HG03432 (cell line): Measurements from ENCODE around the gene HTT.

Experiments
- ATAC-seq: cut with Tn5 transposase; IDR thresholded peaks from one replicate; pipeline ENCODE4 v1.9.1; 2021; ENCODE audit warnings: mild to moderate bottlenecking, moderate library complexity; ENCODE audit not compliant: unreplicated experiment

Gene HTT

DNA sequence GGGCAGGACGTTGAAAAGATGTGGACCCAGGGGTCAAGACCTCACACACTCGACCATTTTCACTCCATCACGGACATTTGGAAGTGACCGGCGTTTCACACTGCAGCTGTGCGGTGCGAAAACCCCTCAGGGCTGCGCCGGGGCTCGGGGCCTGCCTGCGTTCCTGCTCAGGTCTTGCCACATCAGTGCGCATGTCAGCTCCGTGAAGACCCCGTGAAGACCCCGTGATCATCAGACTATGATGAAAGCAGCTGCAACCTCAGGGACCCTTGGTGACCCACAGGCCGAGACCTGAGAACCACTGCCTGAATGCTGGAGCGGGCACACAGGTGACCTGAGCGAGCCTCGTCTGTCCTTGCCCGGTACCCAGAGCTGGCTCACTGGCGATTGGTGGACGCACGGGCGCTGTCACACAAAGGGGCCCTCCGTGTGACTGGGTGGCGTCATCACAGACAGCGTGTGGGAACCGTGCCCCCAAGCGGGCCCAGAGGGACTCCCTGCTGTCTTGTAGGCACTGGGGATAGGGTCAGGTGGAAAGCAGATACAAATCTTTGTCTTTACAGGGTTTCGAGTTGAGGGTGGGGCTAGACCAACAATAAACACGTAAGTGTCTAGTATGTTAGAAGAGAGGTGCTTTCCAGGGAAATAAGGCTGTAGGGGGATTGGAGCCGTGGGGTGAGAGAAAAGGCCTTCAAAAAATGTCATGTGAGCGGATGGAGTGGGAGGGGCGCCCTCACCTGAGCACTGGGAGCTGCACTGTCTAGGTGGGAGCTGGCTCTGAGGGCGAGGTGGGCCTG lies 187.1 kb downstream of the HTT start:
- ATAC-seq = no peak

GRCh38 chr4:3262208-3263052 lies 187.9 kb downstream of the HTT start:
- ATAC-seq = no peak

GRCh38 chr4:3263053-3263875 lies 188.8 kb downstream of the HTT start:
- ATAC-seq = no peak

GRCh38 chr4:3263876-3264193 lies 189.4 kb downstream of the HTT start:
- ATAC-seq = no peak

DNA sequence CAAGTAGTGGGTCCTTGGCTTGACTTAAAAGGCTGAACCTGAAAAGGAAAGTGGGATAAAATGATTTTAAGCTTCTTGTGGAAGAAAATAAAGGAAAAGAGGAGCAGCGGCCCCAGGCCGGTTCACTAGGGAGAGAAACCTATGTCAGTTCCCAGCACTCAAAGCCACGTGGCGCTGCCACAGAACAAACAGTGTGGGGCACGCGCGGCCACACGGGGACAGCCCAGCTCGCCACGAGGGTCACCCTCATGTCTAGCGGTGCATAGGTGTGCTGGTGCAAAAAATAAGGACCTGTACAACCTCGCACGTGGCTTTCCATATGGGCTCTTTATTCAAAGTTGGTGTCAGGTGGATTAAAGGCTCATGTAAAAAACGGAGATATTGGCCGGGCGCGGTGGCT lies 191.6 kb downstream of the HTT start:
- ATAC-seq = no peak

GRCh38 chr4:3267576-3268394 lies 193.3 kb downstream of the HTT start:
- no peak for ATAC-seq

GRCh38 chr4:3268395-3269104 lies 194.1 kb downstream of the HTT start:
- no peak for ATAC-seq

DNA sequence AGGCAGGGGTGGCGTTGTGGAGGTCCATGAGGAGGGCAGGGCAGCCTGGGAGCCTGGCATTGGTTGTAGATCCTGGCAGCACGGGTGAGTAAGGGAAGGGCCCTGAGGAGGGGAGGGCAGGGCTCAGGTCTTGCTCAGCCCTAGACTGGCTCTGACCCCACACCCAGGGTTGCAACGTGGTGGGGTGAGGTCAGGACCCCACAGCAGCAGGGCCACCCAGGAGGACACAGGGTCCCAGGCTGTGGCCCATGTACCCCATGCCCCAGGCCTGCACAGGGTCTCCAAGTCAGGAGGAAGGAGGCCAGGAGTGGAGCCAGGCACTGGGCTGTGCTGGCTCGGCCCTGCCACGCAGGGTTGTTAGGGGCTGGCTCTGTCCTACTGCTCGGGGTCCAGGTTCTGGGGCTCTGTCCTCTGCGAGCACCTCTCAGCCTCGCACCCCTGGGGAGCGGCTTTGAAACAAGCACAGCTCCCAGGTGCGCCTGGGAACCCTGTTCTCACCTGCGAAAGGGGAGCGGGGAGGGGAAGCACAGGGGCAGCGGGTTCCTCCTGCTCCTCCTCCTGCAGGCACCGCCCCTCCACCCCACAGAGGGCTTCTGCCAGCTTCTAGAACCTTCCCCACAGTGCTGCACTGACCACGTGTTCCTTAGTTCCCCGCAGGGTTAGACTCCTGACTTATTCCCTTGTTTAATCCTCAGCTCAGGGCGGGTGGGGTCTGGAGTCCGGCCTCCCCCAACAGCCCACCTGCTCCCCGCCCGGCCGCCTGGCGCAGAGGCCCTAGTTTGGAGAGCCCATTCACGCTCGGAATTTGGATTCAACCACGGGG lies 194.8 kb downstream of the HTT start:
- no peak for ATAC-seq

DNA sequence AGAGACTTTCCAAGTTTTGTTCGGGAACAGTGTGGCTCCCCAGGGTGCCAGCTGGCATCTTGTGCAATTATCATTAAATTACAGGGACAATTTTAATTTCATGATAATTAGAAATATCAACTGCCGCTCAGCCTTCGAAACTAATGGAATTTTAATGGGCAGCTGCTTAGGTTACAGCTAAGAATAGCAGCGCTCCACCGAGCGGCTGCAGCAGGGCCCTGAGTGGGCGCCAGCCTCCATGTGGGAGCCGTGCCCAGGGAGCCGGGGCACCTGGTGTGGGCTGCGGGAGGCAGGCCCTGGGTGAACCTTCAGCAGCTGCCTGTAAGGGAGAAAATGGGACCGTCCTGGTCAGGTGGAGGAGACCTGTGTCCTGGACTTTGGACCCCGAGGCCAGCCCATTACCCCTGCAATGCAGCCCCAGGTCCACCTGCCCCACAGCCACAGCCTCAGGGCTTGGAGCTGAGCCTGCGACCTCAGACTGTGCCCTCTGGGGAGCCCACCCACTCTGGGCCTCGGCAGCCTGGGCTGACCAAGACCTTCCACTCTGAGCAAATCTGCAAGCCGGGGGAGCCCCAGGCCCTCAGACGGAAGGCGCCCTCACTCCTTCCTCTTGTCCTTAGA lies 195.6 kb downstream of the HTT start:
- no peak for ATAC-seq

- no peak for ATAC-seq
Observed at GRCh38 chr4:3271131-3271530, 196.7 kb downstream of the HTT start.

- ATAC-seq = no peak
Observed at GRCh38 chr4:3276986-3277385, 202.5 kb downstream of the HTT start.

- ATAC-seq = no peak
Observed at GRCh38 chr4:3280466-3280865, 206.0 kb downstream of the HTT start.

GRCh38 chr4:3283483-3283882 lies 209.0 kb downstream of the HTT start:
- no peak for ATAC-seq

GRCh38 chr4:3283916-3284315 lies 209.4 kb downstream of the HTT start:
- ATAC-seq = no peak

- ATAC-seq = no peak
Observed at GRCh38 chr4:3284734-3285557, 210.5 kb downstream of the HTT start.

DNA sequence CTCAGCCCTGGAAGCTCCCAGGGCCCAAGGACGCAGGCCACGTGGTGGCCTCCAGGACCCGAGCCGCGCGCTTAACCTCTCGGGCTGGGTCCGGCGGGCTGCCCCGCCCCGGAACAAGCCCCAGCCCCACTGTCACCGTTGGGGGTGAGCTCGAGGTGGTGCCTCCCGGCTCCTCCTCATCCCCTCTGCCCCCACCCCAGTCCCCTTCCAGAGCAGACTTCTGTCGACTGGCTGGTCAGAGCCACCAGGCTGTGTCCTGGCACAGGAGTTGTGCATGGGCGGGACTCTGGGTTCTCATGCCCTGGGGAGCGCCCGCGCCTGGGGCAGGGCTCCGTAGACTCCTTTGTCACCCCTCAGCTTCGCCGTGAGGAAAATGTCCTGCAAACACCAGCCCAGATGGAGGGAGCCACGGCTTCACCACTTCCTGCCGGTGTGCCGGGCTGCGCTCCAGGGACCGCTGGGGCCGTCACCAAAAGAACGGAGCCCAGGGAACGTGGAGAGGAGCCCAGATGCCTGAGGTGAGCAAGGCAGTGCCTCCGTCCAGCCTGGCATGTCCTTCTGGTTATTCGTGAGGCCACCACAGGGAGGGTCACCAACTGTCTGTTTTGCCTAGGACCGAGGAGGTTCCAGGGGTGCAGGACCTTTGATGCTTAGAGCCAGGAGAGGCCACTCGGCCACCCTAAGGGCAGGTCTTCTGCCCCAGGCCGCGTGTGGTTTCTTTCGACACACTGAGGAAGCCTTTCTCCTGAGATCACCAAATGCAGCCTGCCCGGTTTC lies 211.3 kb downstream of the HTT start:
- ATAC-seq = peak; percentile 89
